Spleen (tissue), 7 donors: ENCODE results near the gene IQSEC3.

ENCODE experiments used
- CTCF ChIP-seq, 11 experiments: fragments of 200-600 bp in 7 of 11; fragments of 450-650 bp in 4 of 11; sonication (generic) in 4 of 11; IDR thresholded peaks in 8 of 11; conservative IDR thresholded peaks in 3 of 11; 1 replicate in 7 of 11; 2 replicates in 4 of 11; pipeline versions ENCODE4 v1.4.0 to v1.8.0; 2016 to 2021; ENCODE audit warnings: antibody characterized with exemption in 11 of 11, inconsistent platforms in 4 of 11, mild to moderate bottlenecking in 1 of 11
- POLR2A ChIP-seq, 3 donors: fragments of 450-650 bp; IDR thresholded peaks; one replicate each; pipeline ENCODE4 v1.5.1; 2017; ENCODE audit warnings: antibody characterized with exemption in 3 of 3, mild to moderate bottlenecking in 1 of 3
- POLR2AphosphoS5 ChIP-seq, 3 donors: sonication (generic); formaldehyde crosslinking; IDR thresholded peaks; one replicate each; pipeline ENCODE4 v1.5.1; 2017; ENCODE audit warnings: antibody characterized with exemption in 3 of 3
- donor health status: DM: no; HTN: no; CAD: no; lungs with moderate emphysema.
- donor health status: DM: no; HTN: no; CAD: no.
- donor health status: DM: no; HTN: no; CAD: no.

DNA sequence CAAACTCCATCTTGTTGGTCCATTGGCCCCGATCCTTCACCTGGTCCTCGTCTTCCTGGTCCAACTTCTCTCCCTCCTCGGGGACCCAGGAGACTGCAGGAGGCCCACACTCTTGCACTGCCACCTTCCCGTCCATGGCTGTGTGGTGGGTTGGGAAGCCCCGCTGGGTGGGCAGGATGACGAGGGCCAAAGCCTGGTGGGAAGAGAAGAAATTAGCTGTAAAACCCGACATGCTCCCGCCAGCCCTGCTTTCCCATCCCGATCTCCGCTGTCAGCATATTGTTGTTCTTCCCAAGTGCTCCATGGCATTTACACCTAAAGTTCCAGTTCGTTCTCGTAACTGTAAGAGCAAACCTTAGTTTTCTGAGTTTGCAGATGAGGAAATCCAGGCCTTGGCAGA is 143.3 kb downstream of the IQSEC3 start:
- no peak for TF ChIP-seq POLR2AphosphoS5 (IDR thresholded peaks at IDR 0.05)
- TF ChIP-seq POLR2A (IDR thresholded peaks at IDR 0.05), result no peak
- no peak for TF ChIP-seq CTCF (IDR thresholded peaks at IDR 0.05 in 8 of 11, conservative IDR thresholded peaks at IDR 0.05 in 3 of 11)
